ENCODE measurements around the gene SATL1. TPM values are rescaled to one million over a fixed set of nuclear protein-coding genes. Genes with fewer than 3 reads are reported as not detected.

Gene SATL1
- total RNA-seq, 1 experiment from 2014 or later = 0.22 TPM

- TF ChIP-seq ZNF281 (CRISPR knock-in tag; IDR thresholded peaks at IDR 0.05) = no peak
Observed at GRCh38 chrX:85051627-85052026, 192.0 kb downstream of the SATL1 start (continued).

Other genes starting within 250 kb of the SATL1 start
- 14.4 to 15.9 TPM (median 15.0 TPM) in 3 replicates for gene APOOL, start 239.9 kb downstream of the SATL1 start, total RNA-seq (2021)
- 12.5 to 14.3 TPM (median 13.4 TPM) in 3 replicates for gene ZNF711, start 212 bp upstream of the SATL1 start, total RNA-seq (2021)
- gene POF1B, start 135.9 kb upstream of the SATL1 start, total RNA-seq (2021) = 0.09 to 0.23 TPM in 2 of 3 replicates, not detected in the other